Breast epithelium (tissue), 4 donors: ENCODE results near the gene TMED7. TPM values are rescaled to one million over a fixed set of nuclear protein-coding genes. Genes with fewer than 3 reads are reported as not detected.

Experiments
- DNase-seq, 2 donors: peaks; one replicate each; pipeline ENCODE4 v3.0.0-alpha.2; 2019; ENCODE audit warnings: low spot score in 2 of 2
- H3K27ac ChIP-seq, 2 donors: fragments of 200-600 bp; sonication (generic) in 1 of 2; one replicate each; pipeline ENCODE4 v1.5.1; 2016 to 2019; ENCODE audit warnings: mild to moderate bottlenecking in 1 of 2
- H3K27me3 ChIP-seq, 2 donors: fragments of 200-600 bp; sonication (generic) in 1 of 2; one replicate each; pipeline versions ENCODE4 v1.5.1 to v1.6.0; 2017 to 2019; ENCODE audit warnings: control low read depth in 1 of 2, mild to moderate bottlenecking in 1 of 2
- H3K36me3 ChIP-seq: fragments of 200-600 bp; one replicate; pipeline ENCODE4 v1.5.1; 2019
- H3K4me1 ChIP-seq, 2 donors: fragments of 200-600 bp; sonication (generic); one replicate each; pipeline ENCODE4 v1.5.1; 2016 to 2019; ENCODE audit warnings: control low read depth in 1 of 2
- H3K4me3 ChIP-seq, 3 donors: fragments of 200-600 bp; sonication (generic); 1 replicate in 2 of 3; 2 replicates in 1 of 3; pipeline ENCODE4 v1.5.1; 2016 to 2019; ENCODE audit warnings: mild to moderate bottlenecking in 3 of 3, moderate library complexity in 2 of 3
- H3K9me3 ChIP-seq, 2 donors: fragments of 200-600 bp; sonication (generic) in 1 of 2; one replicate each; pipeline ENCODE4 v1.5.1; 2016 to 2019; ENCODE audit warnings: control low read depth in 1 of 2
- POLR2A ChIP-seq: fragments of 450-650 bp; IDR thresholded peaks from one replicate; pipeline ENCODE4 v1.6.1; 2016; ENCODE audit warnings: antibody characterized with exemption, mild to moderate bottlenecking, moderate library complexity
- POLR2AphosphoS5 ChIP-seq, 3 donors: sonication (generic); formaldehyde crosslinking; IDR thresholded peaks; one replicate each; pipeline ENCODE4 v1.6.1; 2017; ENCODE audit warnings: antibody characterized with exemption in 3 of 3
- intact Hi-C: fragments of 100-400 bp; cut with DNase I; formaldehyde crosslinking; loops from one replicate; pipeline ENCODE4 v1.15.1; 2023; ENCODE audit warnings: low total_unique reads
- total RNA-seq, 3 donors: library from RNA; depleted of rRNA; stranded (reverse); fragments of >200 nt; gene quantifications; one replicate each; pipeline ENCODE4 v1.1.0, GENCODE V29; 2016
- TF ChIP-seq, protein P1 (sequence below), 3 donors: fragments of 450-650 bp; IDR thresholded peaks; one replicate each; pipeline ENCODE4 v1.5.1; 2016 to 2017; ENCODE audit warnings: antibody characterized with exemption in 3 of 3, mild to moderate bottlenecking in 3 of 3, moderate library complexity in 3 of 3

TMED7 gene
- total RNA-seq, 3 donors from 2014 or later = 74.4 to 94.7 (median 80.5) TPM

GRCh38 chr5:115579216-115579615 lies 46.6 kb downstream of the TMED7 start:
- Histone ChIP-seq H3K4me3 (no peak overlapping the region), H3K27me3 (no peaks in the 10 kb centered on the region)

GRCh38 chr5:115578657-115579056 lies 47.2 kb downstream of the TMED7 start:
- no peak for DNase-seq
- H3K27ac ChIP-seq = no peak overlapping the region
- H3K36me3 ChIP-seq = no peaks in the 10 kb centered on the region
- no peaks in the 10 kb centered on the region for H3K27me3 ChIP-seq
- no peaks in the 10 kb centered on the region for H3K9me3 ChIP-seq
- H3K4me1 ChIP-seq = no peaks in the 10 kb centered on the region
- intact Hi-C loops = no loop called here
- TF ChIP-seq, protein P1, sequence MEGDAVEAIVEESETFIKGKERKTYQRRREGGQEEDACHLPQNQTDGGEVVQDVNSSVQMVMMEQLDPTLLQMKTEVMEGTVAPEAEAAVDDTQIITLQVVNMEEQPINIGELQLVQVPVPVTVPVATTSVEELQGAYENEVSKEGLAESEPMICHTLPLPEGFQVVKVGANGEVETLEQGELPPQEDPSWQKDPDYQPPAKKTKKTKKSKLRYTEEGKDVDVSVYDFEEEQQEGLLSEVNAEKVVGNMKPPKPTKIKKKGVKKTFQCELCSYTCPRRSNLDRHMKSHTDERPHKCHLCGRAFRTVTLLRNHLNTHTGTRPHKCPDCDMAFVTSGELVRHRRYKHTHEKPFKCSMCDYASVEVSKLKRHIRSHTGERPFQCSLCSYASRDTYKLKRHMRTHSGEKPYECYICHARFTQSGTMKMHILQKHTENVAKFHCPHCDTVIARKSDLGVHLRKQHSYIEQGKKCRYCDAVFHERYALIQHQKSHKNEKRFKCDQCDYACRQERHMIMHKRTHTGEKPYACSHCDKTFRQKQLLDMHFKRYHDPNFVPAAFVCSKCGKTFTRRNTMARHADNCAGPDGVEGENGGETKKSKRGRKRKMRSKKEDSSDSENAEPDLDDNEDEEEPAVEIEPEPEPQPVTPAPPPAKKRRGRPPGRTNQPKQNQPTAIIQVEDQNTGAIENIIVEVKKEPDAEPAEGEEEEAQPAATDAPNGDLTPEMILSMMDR (IDR thresholded peaks at IDR 0.05) = no peak
- TF ChIP-seq POLR2AphosphoS5 (IDR thresholded peaks at IDR 0.05) = no peak
- no peak for TF ChIP-seq POLR2A
- H3K4me3 ChIP-seq = no peak overlapping the region

More at GRCh38 chr5:115579216-115579615, 46.6 kb downstream of the TMED7 start:
- Histone ChIP-seq H3K9me3 (no peaks in the 10 kb centered on the region), H3K27ac (no peak overlapping the region), H3K4me1 (no peaks in the 10 kb centered on the region), H3K36me3 (no peaks in the 10 kb centered on the region)
- TF ChIP-seq POLR2A = no peak
- no peak for TF ChIP-seq POLR2AphosphoS5 (IDR thresholded peaks at IDR 0.05)
- TF ChIP-seq, protein P1 (IDR thresholded peaks at IDR 0.05) = no peak
- no peak for DNase-seq
- intact Hi-C loops = no loop called here

GRCh38 chr5:115577741-115578140 lies 48.1 kb downstream of the TMED7 start:
- H3K4me1 ChIP-seq = no peaks in the 10 kb centered on the region
- H3K27ac ChIP-seq = no peak overlapping the region
- no peak for DNase-seq
- H3K36me3 ChIP-seq = no peaks in the 10 kb centered on the region
- H3K9me3 ChIP-seq = no peaks in the 10 kb centered on the region
- TF ChIP-seq POLR2A (no peak), POLR2AphosphoS5 (IDR thresholded peaks at IDR 0.05) (no peak)
- TF ChIP-seq, protein P1 (IDR thresholded peaks at IDR 0.05) = no peak
- intact Hi-C loops = no loop called here
- H3K4me3 ChIP-seq = no peak overlapping the region
- no peaks in the 10 kb centered on the region for H3K27me3 ChIP-seq

- H3K27ac ChIP-seq = no peak overlapping the region
- no peaks in the 10 kb centered on the region for H3K4me1 ChIP-seq
- no peaks in the 10 kb centered on the region for H3K9me3 ChIP-seq
- H3K27me3 ChIP-seq = no peaks in the 10 kb centered on the region
- no peak for TF ChIP-seq POLR2A
- no peak overlapping the region for H3K4me3 ChIP-seq
- no peaks in the 10 kb centered on the region for H3K36me3 ChIP-seq
- intact Hi-C loops = no loop called here
- DNase-seq = no peak
Observed at GRCh38 chr5:115577329-115577728, 48.5 kb downstream of the TMED7 start.

GRCh38 chr5:115575167-115576070 lies 50.4 kb downstream of the TMED7 start:
- Histone ChIP-seq H3K9me3 (no peaks in the 10 kb centered on the region), H3K4me3 (no peak overlapping the region), H3K27me3 (no peaks in the 10 kb centered on the region), H3K4me1 (no peaks in the 10 kb centered on the region), H3K27ac (no peak overlapping the region), H3K36me3 (no peaks in the 10 kb centered on the region)
- intact Hi-C loops = no loop called here
- no peak for TF ChIP-seq POLR2A
- DNase-seq = no peak

- H3K4me3 ChIP-seq = no peak overlapping the region
- DNase-seq = no peak
- H3K4me1 ChIP-seq = no peaks in the 10 kb centered on the region
- no peaks in the 10 kb centered on the region for H3K27me3 ChIP-seq
- TF ChIP-seq, protein P1 (IDR thresholded peaks at IDR 0.05) = no peak
- no peak for TF ChIP-seq POLR2A
- TF ChIP-seq POLR2AphosphoS5 (IDR thresholded peaks at IDR 0.05) = no peak
- H3K27ac ChIP-seq = no peak overlapping the region
- H3K9me3 ChIP-seq = no peaks in the 10 kb centered on the region
- H3K36me3 ChIP-seq = no peaks in the 10 kb centered on the region
- intact Hi-C loops = loop anchor here (5.0 kb wide), 1 partner anchor 309 kb away; no protein-coding TSS in a partner anchor
Observed at GRCh38 chr5:115573133-115573532, 52.7 kb downstream of the TMED7 start.
